ENCODE data around the gene ZFHX3. TPM values are rescaled to one million over a fixed set of nuclear protein-coding genes. Genes with fewer than 3 reads are reported as not detected.

ZFHX3 gene
- total and polyA plus RNA-seq, 4 donors = 1.5 to 5.9 (median 3.0) TPM

GRCh38 chr16:72952811-72953271 is 95.1 kb downstream of the ZFHX3 start:
- TF ChIP-seq JUND (IDR thresholded peaks at IDR 0.05) (no peak), FOXA2 (IDR thresholded peaks at IDR 0.05) (no peak), GABPA (IDR thresholded peaks at IDR 0.05 in 1 of 2, conservative IDR thresholded peaks at IDR 0.05 in 1 of 2) (no peak), RAD21 (IDR thresholded peaks at IDR 0.05) (no peak)
- Histone ChIP-seq H3K9ac (ENCODE audit: low read depth in 1 of 2, low read length in 2 of 2) (no peak overlapping the region), H3K4me1 (ENCODE audit: control insufficient read depth in 4 of 4, insufficient read depth in 4 of 4, low read length in 3 of 4) (peaks cover 3 to 22% (median 12%) of the 10 kb centered on the region in 4 donors), H3K4me3 (ENCODE audit: low read depth in 1 of 3, low read length in 3 of 3) (no peak overlapping the region), H3K27me3 (ENCODE audit: control insufficient read depth in 4 of 4, insufficient read depth in 4 of 4, low read length in 3 of 4) (no peaks in the 10 kb centered on the region), H3K9me3 (ENCODE audit: control insufficient read depth in 4 of 4, low read length in 3 of 4) (no peaks in the 10 kb centered on the region), H3K36me3 (ENCODE audit: control insufficient read depth in 4 of 4, insufficient read depth in 3 of 4, low read depth in 1 of 4, low read length in 3 of 4) (peaks cover under 1 to 6% (median 4%) of the 10 kb centered on the region in 4 donors), H3K27ac (ENCODE audit: low read depth in 1 of 2, low read length in 2 of 2) (no peak overlapping the region)
- DNase-seq (ENCODE audit: low spot score) = no peak
- WGBS = 77% methylated on average over 9 of the region's 9 CpGs

GRCh38 chr16:72952404-72952803 is 95.5 kb downstream of the ZFHX3 start:
- H3K9me3 ChIP-seq (ENCODE audit: control insufficient read depth in 4 of 4, low read length in 3 of 4) = no peaks in the 10 kb centered on the region
- H3K4me1 ChIP-seq (ENCODE audit: control insufficient read depth in 4 of 4, insufficient read depth in 4 of 4, low read length in 3 of 4) = peaks cover 3 to 26% (median 16%) of the 10 kb centered on the region in 4 donors
- no peak for DNase-seq (ENCODE audit: low spot score)
- H3K36me3 ChIP-seq (ENCODE audit: control insufficient read depth in 4 of 4, insufficient read depth in 3 of 4, low read depth in 1 of 4, low read length in 3 of 4) = peaks cover 0 to 6% (median 4%) of the 10 kb centered on the region in 4 donors
- 88% methylated on average over 10 of the region's 10 CpGs for WGBS
- TF ChIP-seq TAF1 (conservative IDR thresholded peaks at IDR 0.05) (no peak), YY1 (IDR thresholded peaks at IDR 0.05) (no peak), EGR1 (IDR thresholded peaks at IDR 0.05; ENCODE audit: low read depth in 2 of 2) (no peak), REST (IDR thresholded peaks at IDR 0.05) (no peak), JUND (IDR thresholded peaks at IDR 0.05) (no peak), HNF4A (conservative IDR thresholded peaks at IDR 0.05) (no peak), SP1 (IDR thresholded peaks at IDR 0.05) (no peak), ATF3 (IDR thresholded peaks at IDR 0.05) (no peak), RAD21 (IDR thresholded peaks at IDR 0.05) (no peak), ZBTB33 (IDR thresholded peaks at IDR 0.05) (no peak), FOXA1 (IDR thresholded peaks at IDR 0.05) (no peak)
- H3K4me3 ChIP-seq (ENCODE audit: low read depth in 1 of 3, low read length in 3 of 3) = no peak overlapping the region
- H3K9ac ChIP-seq (ENCODE audit: low read depth in 1 of 2, low read length in 2 of 2) = no peak overlapping the region
- H3K27ac ChIP-seq (ENCODE audit: low read depth in 1 of 2, low read length in 2 of 2) = no peak overlapping the region
- no peaks in the 10 kb centered on the region for H3K27me3 ChIP-seq (ENCODE audit: control insufficient read depth in 4 of 4, insufficient read depth in 4 of 4, low read length in 3 of 4)

- no peak overlapping the region for H3K27ac ChIP-seq (ENCODE audit: low read depth in 1 of 2, low read length in 2 of 2)
- no peak for DNase-seq (ENCODE audit: low spot score)
- H3K36me3 ChIP-seq (ENCODE audit: control insufficient read depth in 4 of 4, insufficient read depth in 3 of 4, low read depth in 1 of 4, low read length in 3 of 4) = peaks cover 0 to 6% (median 4%) of the 10 kb centered on the region in 4 donors
- H3K9me3 ChIP-seq (ENCODE audit: control insufficient read depth in 4 of 4, low read length in 3 of 4) = no peaks in the 10 kb centered on the region
- H3K27me3 ChIP-seq (ENCODE audit: control insufficient read depth in 4 of 4, insufficient read depth in 4 of 4, low read length in 3 of 4) = no peaks in the 10 kb centered on the region
- no peak overlapping the region for H3K9ac ChIP-seq (ENCODE audit: low read depth in 1 of 2, low read length in 2 of 2)
- WGBS = 99% methylated on average over 3 of the region's 3 CpGs
- H3K4me1 ChIP-seq (ENCODE audit: control insufficient read depth in 4 of 4, insufficient read depth in 4 of 4, low read length in 3 of 4) = peaks cover 4 to 30% (median 21%) of the 10 kb centered on the region in 4 donors
- H3K4me3 ChIP-seq (ENCODE audit: low read depth in 1 of 3, low read length in 3 of 3) = no peak overlapping the region
- no peak for TF ChIP-seq TAF1 (conservative IDR thresholded peaks at IDR 0.05)
- no peak for TF ChIP-seq CTCF (IDR thresholded peaks at IDR 0.05; ENCODE audit: low read depth, low read length, missing input control)
- no peak for TF ChIP-seq JUND (IDR thresholded peaks at IDR 0.05)
- TF ChIP-seq RAD21 (IDR thresholded peaks at IDR 0.05) = no peak
- no peak for TF ChIP-seq ATF3 (IDR thresholded peaks at IDR 0.05)
- TF ChIP-seq ZBTB33 (IDR thresholded peaks at IDR 0.05) = no peak
- no peak for TF ChIP-seq FOXA1 (IDR thresholded peaks at IDR 0.05)
- no peak for TF ChIP-seq NR2F2 (IDR thresholded peaks at IDR 0.05)
- TF ChIP-seq YY1 (IDR thresholded peaks at IDR 0.05) = no peak
- no peak for TF ChIP-seq SP1 (IDR thresholded peaks at IDR 0.05)
- no peak for TF ChIP-seq MAX (IDR thresholded peaks at IDR 0.05)
- no peak for TF ChIP-seq RXRA (IDR thresholded peaks at IDR 0.05)
- no peak for TF ChIP-seq HNF4G (IDR thresholded peaks at IDR 0.05)
Measured at GRCh38 chr16:72951916-72952315, 96.0 kb downstream of the ZFHX3 start.

All from liver (tissue), 9 donors.